ENCODE results near the gene TRIM39.

GRCh38 chr6:30322527-30323501 lies 3.9 kb upstream of the TRIM39 start:
- no peak for TF ChIP-seq CTCF (IDR thresholded peaks at IDR 0.05)
- no peak for TF ChIP-seq POLR2A (IDR thresholded peaks at IDR 0.05)

All from heart left ventricle (tissue), 13 donors.